Duodenal mucosa (tissue), 2 donors: Measurements from ENCODE around the gene C19orf33.
"Not testable (repeated sequence)": the region's sequence is repeated elsewhere in the genome, so short reads cannot be mapped to it uniquely, and the experiment has no call there.

Experiments
- H3K27ac ChIP-seq: one replicate; pipeline ENCODE4 v1.7.0; 2013; ENCODE audit warnings: low read depth, low read length
- H3K27me3 ChIP-seq, 2 donors: one replicate each; pipeline ENCODE4 v1.7.0; 2013; ENCODE audit warnings: low read length in 2 of 2, control low read depth in 1 of 2; ENCODE audit not compliant: insufficient read depth in 2 of 2, control insufficient read depth in 1 of 2
- H3K36me3 ChIP-seq, 2 donors: one replicate each; pipeline ENCODE4 v1.7.0; 2013; ENCODE audit warnings: low read length in 2 of 2, control low read depth in 1 of 2; ENCODE audit not compliant: insufficient read depth in 2 of 2, control insufficient read depth in 1 of 2
- H3K4me1 ChIP-seq, 2 donors: one replicate each; pipeline ENCODE4 v1.7.0; 2013; ENCODE audit warnings: low read length in 2 of 2, control low read depth in 1 of 2; ENCODE audit not compliant: insufficient read depth in 2 of 2, control insufficient read depth in 1 of 2
- H3K4me3 ChIP-seq, 2 donors: one replicate each; pipeline ENCODE4 v1.7.0; 2013; ENCODE audit warnings: low read length in 2 of 2, low read depth in 1 of 2
- H3K9ac ChIP-seq, 2 donors: one replicate each; pipeline ENCODE4 v1.7.0; 2013; ENCODE audit warnings: low read length in 2 of 2, low read depth in 1 of 2
- H3K9me3 ChIP-seq, 2 donors: one replicate each; pipeline ENCODE4 v1.7.0; 2013; ENCODE audit warnings: low read length in 2 of 2, control low read depth in 1 of 2; ENCODE audit not compliant: control insufficient read depth in 1 of 2

C19orf33 gene

GRCh38 chr19:38336638-38337359, 32.7 kb downstream of the C19orf33 start:
- Histone ChIP-seq H3K27me3 (no peaks in the 10 kb centered on the region), H3K9me3 (no peaks in the 10 kb centered on the region), H3K9ac (peak overlapping the region; percentile 92), H3K27ac (peak overlapping the region; percentile 99), H3K36me3 (peaks cover 0 to 5% of the 10 kb centered on the region in 2 donors), H3K4me1 (peaks cover 4 to 11% of the 10 kb centered on the region in 2 donors), H3K4me3 (peak overlapping the region; percentile 93 to 98)

GRCh38 chr19:38337360-38337653, 33.3 kb downstream of the C19orf33 start:
- Histone ChIP-seq H3K4me3 (peak overlapping the region; percentile 93 to 98), H3K27me3 (no peaks in the 10 kb centered on the region), H3K9me3 (no peaks in the 10 kb centered on the region), H3K27ac (no peak overlapping the region), H3K36me3 (peaks cover 0 to 5% of the 10 kb centered on the region in 2 donors), H3K9ac (peak overlapping the region; percentile 44 to 58), H3K4me1 (peaks cover 4 to 11% of the 10 kb centered on the region in 2 donors)

DNA sequence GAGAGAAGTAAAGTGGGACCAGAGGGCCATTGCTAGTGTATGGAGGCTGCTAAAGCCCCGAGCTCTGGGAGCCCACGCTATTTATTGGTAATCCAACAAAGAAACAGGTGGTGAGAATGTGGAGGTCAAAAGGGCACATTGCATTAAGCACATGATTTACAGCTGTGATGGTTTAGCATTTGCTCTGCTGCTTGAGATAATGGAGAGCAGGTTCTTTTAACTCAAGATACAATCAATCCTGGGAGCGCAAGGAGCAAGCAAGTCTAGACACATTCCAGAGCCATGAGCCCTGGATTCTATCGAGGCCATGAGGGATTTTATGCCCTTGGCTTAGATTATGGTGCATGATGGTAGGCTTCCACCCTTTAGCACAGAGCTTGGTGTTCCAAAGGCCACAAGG, 35.0 kb downstream of the C19orf33 start:
- Histone ChIP-seq H3K4me1 (peaks cover 4 to 11% of the 10 kb centered on the region in 2 donors), H3K36me3 (peaks cover 0 to 11% of the 10 kb centered on the region in 2 donors)
- not testable (repeated sequence) for H3K4me3 ChIP-seq, H3K9ac ChIP-seq, H3K9me3 ChIP-seq, H3K27me3 ChIP-seq, H3K27ac ChIP-seq

DNA sequence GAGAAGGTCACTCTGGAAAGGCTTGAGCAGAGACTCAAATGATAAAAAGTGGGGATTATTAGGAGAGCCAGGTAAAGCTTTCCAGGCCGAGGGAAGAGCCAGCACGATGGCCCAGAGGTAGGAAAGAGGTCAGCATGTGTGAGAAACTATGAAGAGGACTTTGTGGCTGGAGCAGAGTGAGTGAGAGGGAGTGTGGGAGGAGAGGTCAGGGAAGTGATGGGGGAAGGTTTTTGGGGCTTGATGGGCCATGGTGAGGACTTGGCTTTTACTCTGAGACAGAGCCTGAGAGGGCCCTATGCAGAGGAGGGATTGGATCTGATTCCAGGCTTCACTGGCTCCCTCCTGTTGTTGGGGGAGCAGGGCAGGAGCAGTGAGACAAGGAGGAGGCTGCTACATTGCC, 36.9 kb downstream of the C19orf33 start:
- H3K9me3 ChIP-seq = no peaks in the 10 kb centered on the region
- H3K36me3 ChIP-seq = peaks cover 0 to 19% of the 10 kb centered on the region in 2 donors
- peaks cover 4 to 11% of the 10 kb centered on the region in 2 donors for H3K4me1 ChIP-seq
- H3K27me3 ChIP-seq = no peaks in the 10 kb centered on the region
- no peak overlapping the region for H3K9ac ChIP-seq
- H3K27ac ChIP-seq = no peak overlapping the region
- H3K4me3 ChIP-seq = no peak overlapping the region

DNA sequence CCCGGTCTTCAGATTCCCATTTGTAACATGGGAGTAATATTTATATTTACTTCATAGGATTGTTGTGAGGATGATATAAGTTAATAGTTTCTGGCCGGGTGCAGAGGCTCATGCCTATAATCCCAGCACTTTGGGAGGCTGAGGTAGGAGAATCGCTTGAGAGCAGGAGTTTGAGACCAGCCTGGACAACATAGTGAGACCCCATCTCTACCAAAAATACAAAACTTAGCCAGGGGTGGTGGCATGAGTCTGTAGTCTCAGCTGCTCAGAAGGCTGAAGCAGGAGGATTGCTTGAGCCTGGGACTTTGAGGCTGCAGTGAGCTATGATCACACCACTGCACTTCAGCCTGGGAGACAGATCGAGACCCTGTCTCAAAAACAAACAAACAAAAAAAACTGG, 42.8 kb downstream of the C19orf33 start:
- H3K9ac ChIP-seq = no peak overlapping the region
- no peak overlapping the region for H3K4me3 ChIP-seq
- H3K4me1 ChIP-seq = no peaks in the 10 kb centered on the region
- H3K27me3 ChIP-seq = no peaks in the 10 kb centered on the region
- H3K27ac ChIP-seq = no peak overlapping the region
- H3K36me3 ChIP-seq = peaks cover 0 to 20% of the 10 kb centered on the region in 2 donors
- no peaks in the 10 kb centered on the region for H3K9me3 ChIP-seq

- Histone ChIP-seq H3K36me3 (peaks cover 0 to 5% of the 10 kb centered on the region in 2 donors), H3K27ac (no peak overlapping the region), H3K9me3 (no peaks in the 10 kb centered on the region), H3K4me1 (no peaks in the 10 kb centered on the region), H3K4me3 (no peak overlapping the region), H3K9ac (no peak overlapping the region), H3K27me3 (peaks cover 5 to 6% of the 10 kb centered on the region in 2 donors)
Measured at GRCh38 chr19:38350883-38351282, 46.8 kb downstream of the C19orf33 start.

GRCh38 chr19:38351865-38352395, 47.9 kb downstream of the C19orf33 start:
- no peaks in the 10 kb centered on the region for H3K4me1 ChIP-seq
- H3K27ac ChIP-seq = no peak overlapping the region
- no peaks in the 10 kb centered on the region for H3K36me3 ChIP-seq
- no peaks in the 10 kb centered on the region for H3K9me3 ChIP-seq
- H3K9ac ChIP-seq = no peak overlapping the region
- no peak overlapping the region for H3K4me3 ChIP-seq
- peaks cover 12 to 15% of the 10 kb centered on the region in 2 donors for H3K27me3 ChIP-seq

- H3K9me3 ChIP-seq = no peaks in the 10 kb centered on the region
- H3K4me3 ChIP-seq = no peak overlapping the region
- no peaks in the 10 kb centered on the region for H3K4me1 ChIP-seq
- no peaks in the 10 kb centered on the region for H3K36me3 ChIP-seq
- H3K9ac ChIP-seq = no peak overlapping the region
- H3K27me3 ChIP-seq = peaks cover 12 to 16% of the 10 kb centered on the region in 2 donors
- H3K27ac ChIP-seq = no peak overlapping the region
Measured at GRCh38 chr19:38352611-38353010, 48.6 kb downstream of the C19orf33 start.
